ENCODE measurements around the gene STAT3.

Gene STAT3

GRCh38 chr17:42283241-42284023 lies 104.8 kb downstream of the STAT3 start:
- Histone ChIP-seq H3K9me3 (ENCODE audit: insufficient read depth, low read length) (no peaks in the 10 kb centered on the region), H3K36me3 (ENCODE audit: low read length) (no peaks in the 10 kb centered on the region), H3K9me2 (replicated peaks; ENCODE audit: insufficient read depth, low read length) (no peaks in the 10 kb centered on the region), H3K27ac (ENCODE audit: low read depth, low read length) (no peak overlapping the region), H2AFZ (ENCODE audit: low read depth, low read length, severe bottlenecking) (no peak overlapping the region), H3K9ac (ENCODE audit: low read length) (no peak overlapping the region), H3K27me3 (ENCODE audit: low read length) (no peaks in the 10 kb centered on the region), H4K20me1 (ENCODE audit: low read depth, low read length) (no peaks in the 10 kb centered on the region), H3K79me2 (ENCODE audit: insufficient read depth, low read length) (no peaks in the 10 kb centered on the region), H3F3A (ENCODE audit: insufficient read depth) (no peaks in the 10 kb centered on the region), H3K4me2 (ENCODE audit: low read depth, low read length, poor library complexity, severe bottlenecking) (no peak overlapping the region), H3K4me3 (ENCODE audit: insufficient read depth, low read length, poor library complexity, severe bottlenecking) (no peak overlapping the region)
- no peak for TF ChIP-seq EZH2phosphoT487 (conservative IDR thresholded peaks at IDR 0.05; ENCODE audit: low read length)
- TF ChIP-seq, protein P1, sequence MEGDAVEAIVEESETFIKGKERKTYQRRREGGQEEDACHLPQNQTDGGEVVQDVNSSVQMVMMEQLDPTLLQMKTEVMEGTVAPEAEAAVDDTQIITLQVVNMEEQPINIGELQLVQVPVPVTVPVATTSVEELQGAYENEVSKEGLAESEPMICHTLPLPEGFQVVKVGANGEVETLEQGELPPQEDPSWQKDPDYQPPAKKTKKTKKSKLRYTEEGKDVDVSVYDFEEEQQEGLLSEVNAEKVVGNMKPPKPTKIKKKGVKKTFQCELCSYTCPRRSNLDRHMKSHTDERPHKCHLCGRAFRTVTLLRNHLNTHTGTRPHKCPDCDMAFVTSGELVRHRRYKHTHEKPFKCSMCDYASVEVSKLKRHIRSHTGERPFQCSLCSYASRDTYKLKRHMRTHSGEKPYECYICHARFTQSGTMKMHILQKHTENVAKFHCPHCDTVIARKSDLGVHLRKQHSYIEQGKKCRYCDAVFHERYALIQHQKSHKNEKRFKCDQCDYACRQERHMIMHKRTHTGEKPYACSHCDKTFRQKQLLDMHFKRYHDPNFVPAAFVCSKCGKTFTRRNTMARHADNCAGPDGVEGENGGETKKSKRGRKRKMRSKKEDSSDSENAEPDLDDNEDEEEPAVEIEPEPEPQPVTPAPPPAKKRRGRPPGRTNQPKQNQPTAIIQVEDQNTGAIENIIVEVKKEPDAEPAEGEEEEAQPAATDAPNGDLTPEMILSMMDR (IDR thresholded peaks at IDR 0.05; ENCODE audit: insufficient read depth, low read length, poor library complexity, severe bottlenecking): no peak

DNA sequence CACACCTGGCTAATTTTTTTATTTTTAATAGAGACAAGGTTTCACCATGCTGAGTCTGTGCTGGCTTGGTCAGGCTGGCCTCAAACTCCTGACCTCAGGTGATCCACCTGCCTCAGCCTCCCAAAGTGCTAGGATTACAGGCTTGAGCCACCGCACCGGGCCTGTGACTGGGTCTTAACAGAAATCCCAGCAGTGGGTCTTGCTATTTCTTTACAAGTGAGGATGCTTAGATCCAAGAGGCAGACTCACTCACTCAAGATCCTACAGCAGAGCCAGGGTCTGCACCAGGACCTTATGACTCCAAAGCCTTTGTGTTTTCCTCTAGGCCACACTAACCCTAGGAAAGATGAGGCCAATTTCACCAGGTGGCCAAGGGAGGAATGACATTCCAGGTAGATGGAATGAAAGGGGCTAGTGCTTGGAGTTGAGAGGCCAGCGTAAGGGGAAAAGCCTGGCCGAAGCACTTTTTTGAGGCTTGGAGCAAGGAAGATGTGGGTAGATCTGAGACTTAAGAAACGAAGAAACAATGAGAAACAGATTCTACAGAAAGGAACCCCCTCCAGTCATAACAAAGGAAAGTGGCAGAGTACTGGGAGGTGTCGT lies 105.7 kb downstream of the STAT3 start:
- H3K27ac ChIP-seq (ENCODE audit: low read depth, low read length): no peak overlapping the region
- H3K9ac ChIP-seq (ENCODE audit: low read length): no peak overlapping the region
- H3K4me2 ChIP-seq (ENCODE audit: low read depth, low read length, poor library complexity, severe bottlenecking): no peak overlapping the region
- no peak overlapping the region for H3K4me3 ChIP-seq (ENCODE audit: insufficient read depth, low read length, poor library complexity, severe bottlenecking)
- no peak overlapping the region for H2AFZ ChIP-seq (ENCODE audit: low read depth, low read length, severe bottlenecking)
- no peaks in the 10 kb centered on the region for H4K20me1 ChIP-seq (ENCODE audit: low read depth, low read length)
- no peaks in the 10 kb centered on the region for H3K79me2 ChIP-seq (ENCODE audit: insufficient read depth, low read length)
- TF ChIP-seq, protein P1 (IDR thresholded peaks at IDR 0.05; ENCODE audit: insufficient read depth, low read length, poor library complexity, severe bottlenecking): no peak
- no peak for TF ChIP-seq EZH2phosphoT487 (conservative IDR thresholded peaks at IDR 0.05; ENCODE audit: low read length)
- H3K9me3 ChIP-seq (ENCODE audit: insufficient read depth, low read length): no peaks in the 10 kb centered on the region
- no peaks in the 10 kb centered on the region for H3K9me2 ChIP-seq (replicated peaks; ENCODE audit: insufficient read depth, low read length)
- H3K36me3 ChIP-seq (ENCODE audit: low read length): no peaks in the 10 kb centered on the region
- H3F3A ChIP-seq (ENCODE audit: insufficient read depth): no peaks in the 10 kb centered on the region
- H3K27me3 ChIP-seq (ENCODE audit: low read length): no peaks in the 10 kb centered on the region

- Histone ChIP-seq H3K4me3 (ENCODE audit: insufficient read depth, low read length, poor library complexity, severe bottlenecking) (no peak overlapping the region), H3K9ac (ENCODE audit: low read length) (no peak overlapping the region), H3K79me2 (ENCODE audit: insufficient read depth, low read length) (no peaks in the 10 kb centered on the region), H3K4me2 (ENCODE audit: low read depth, low read length, poor library complexity, severe bottlenecking) (no peak overlapping the region), H2AFZ (ENCODE audit: low read depth, low read length, severe bottlenecking) (no peak overlapping the region), H3K36me3 (ENCODE audit: low read length) (no peaks in the 10 kb centered on the region), H3F3A (ENCODE audit: insufficient read depth) (no peaks in the 10 kb centered on the region), H3K9me3 (ENCODE audit: insufficient read depth, low read length) (no peaks in the 10 kb centered on the region), H3K27ac (ENCODE audit: low read depth, low read length) (no peak overlapping the region), H3K27me3 (ENCODE audit: low read length) (no peaks in the 10 kb centered on the region), H3K9me2 (replicated peaks; ENCODE audit: insufficient read depth, low read length) (no peaks in the 10 kb centered on the region), H4K20me1 (ENCODE audit: low read depth, low read length) (no peaks in the 10 kb centered on the region)
- no peak for TF ChIP-seq EZH2phosphoT487 (conservative IDR thresholded peaks at IDR 0.05; ENCODE audit: low read length)
- TF ChIP-seq, protein P1 (IDR thresholded peaks at IDR 0.05; ENCODE audit: insufficient read depth, low read length, poor library complexity, severe bottlenecking): no peak
Observed at GRCh38 chr17:42281571-42282096, 106.6 kb downstream of the STAT3 start.

Measured in SU-DHL-6 (cell line).